WTC11 (cell line): ENCODE results near the gene SVOPL. TPM values are rescaled to one million over a fixed set of nuclear protein-coding genes. Genes with fewer than 3 reads are reported as not detected.

Experiments used
- ATAC-seq: fragments of 200-7000 bp; cut with Tn5 transposase; 2 replicates; pipeline ENCODE4 v1.10.0; 2021; ENCODE audit warnings: mild to moderate bottlenecking, moderate library complexity
- CTCF ChIA-PET: fragments of 300-600 bp; sonication (Branson Sonifier 250); formaldehyde crosslinking; loops from one replicate; lab custom pipeline; 2021; ENCODE audit warnings: antibody characterized with exemption; lab: Charles Lee
- POLR2A ChIA-PET: fragments of 350-600 bp; sonication (Branson Sonifier 250); formaldehyde crosslinking; loops from one replicate; lab custom pipeline; 2021; ENCODE audit warnings: antibody characterized with exemption; lab: Charles Lee
- DNase-seq: peaks from one replicate; pipeline ENCODE4 v3.0.0; 2021; ENCODE audit warnings: low spot score
- H3K27ac Mint-ChIP-seq: 2 replicates; pipeline ENCODE4 v1.8.0; 2021; ENCODE audit warnings: mixed read lengths
- H3K27me3 Mint-ChIP-seq: 2 replicates; pipeline ENCODE4 v1.8.0; 2021; ENCODE audit warnings: low read depth, mild to moderate bottlenecking, moderate library complexity, mixed read lengths
- H3K36me3 Mint-ChIP-seq: 2 replicates; pipeline ENCODE4 v1.8.0; 2021; ENCODE audit warnings: mixed read lengths
- H3K4me1 Mint-ChIP-seq: 2 replicates; pipeline ENCODE4 v1.8.0; 2022; ENCODE audit warnings: mixed read lengths
- H3K4me3 Mint-ChIP-seq: 2 replicates; pipeline ENCODE4 v1.8.0; 2021; ENCODE audit warnings: mild to moderate bottlenecking, moderate library complexity, mixed read lengths
- H3K9me3 Mint-ChIP-seq: 2 replicates; pipeline ENCODE4 v1.8.0; 2021; ENCODE audit warnings: mixed read lengths
- AFF4 ChIP-seq: sonication (generic); formaldehyde crosslinking; IDR thresholded peaks from 2 replicates; pipeline ENCODE4 v1.8.1; 2023; ENCODE audit warnings: mild to moderate bottlenecking, missing genetic modification reagents, borderline replicate concordance
- CDX4 ChIP-seq: fragments of 250-450 bp; sonication (Bioruptor Pico); IDR thresholded peaks from 2 replicates; pipeline ENCODE4 v1.9.0; 2021; ENCODE audit warnings: moderate library complexity, mild to moderate bottlenecking, inconsistent platforms, borderline replicate concordance
- CTCF ChIP-seq: fragments of 200-600 bp; IDR thresholded peaks from 2 replicates; pipeline ENCODE4 v1.8.0; 2022; ENCODE audit warnings: antibody characterized with exemption
- ELF4 ChIP-seq: sonication (generic); formaldehyde crosslinking; IDR thresholded peaks from 2 replicates; pipeline ENCODE4 v1.8.1; 2022; ENCODE audit warnings: low read depth, mild to moderate bottlenecking, moderate library complexity, missing genetic modification reagents
- ESRRA ChIP-seq: sonication (generic); formaldehyde crosslinking; IDR thresholded peaks from 2 replicates; pipeline ENCODE4 v1.8.1; 2022; ENCODE audit warnings: mild to moderate bottlenecking, missing genetic modification reagents, borderline replicate concordance
- MAX ChIP-seq: sonication (generic); formaldehyde crosslinking; IDR thresholded peaks from 2 replicates; pipeline ENCODE4 v1.8.0; 2022; ENCODE audit warnings: mild to moderate bottlenecking, missing genetic modification reagents
- MLX ChIP-seq: sonication (generic); formaldehyde crosslinking; IDR thresholded peaks from 2 replicates; pipeline ENCODE4 v1.8.1; 2023; ENCODE audit warnings: mild to moderate bottlenecking, missing genetic modification reagents, moderate library complexity
- NFATC4 ChIP-seq: fragments of 250-450 bp; sonication (Bioruptor Pico); IDR thresholded peaks from 2 replicates; pipeline ENCODE4 v1.9.0; 2021; ENCODE audit warnings: mild to moderate bottlenecking
- PRDM15 ChIP-seq: sonication (generic); formaldehyde crosslinking; IDR thresholded peaks from 2 replicates; pipeline ENCODE4 v1.8.0; 2022; ENCODE audit warnings: missing genetic modification reagents
- PREB ChIP-seq: sonication (generic); formaldehyde crosslinking; IDR thresholded peaks from 2 replicates; pipeline ENCODE4 v1.8.1; 2022; ENCODE audit warnings: mild to moderate bottlenecking, missing genetic modification reagents, moderate library complexity, borderline replicate concordance
- SP1 ChIP-seq: sonication (generic); formaldehyde crosslinking; conservative IDR thresholded peaks from 2 replicates; pipeline ENCODE4 v1.8.1; 2022; ENCODE audit warnings: missing genetic modification reagents
- ZBTB21 ChIP-seq: sonication (generic); formaldehyde crosslinking; IDR thresholded peaks from 2 replicates; pipeline ENCODE4 v1.8.1; 2023; ENCODE audit warnings: mild to moderate bottlenecking, missing genetic modification reagents, borderline replicate concordance
- ZNF121 ChIP-seq: sonication (generic); formaldehyde crosslinking; IDR thresholded peaks from 2 replicates; pipeline ENCODE4 v1.8.0; 2023; ENCODE audit warnings: missing genetic modification reagents
- ZNF281 ChIP-seq: sonication (generic); formaldehyde crosslinking; IDR thresholded peaks from 2 replicates; pipeline ENCODE4 v1.8.0; 2023; ENCODE audit warnings: mild to moderate bottlenecking, missing genetic modification reagents
- ZNF396 ChIP-seq: fragments of 250-450 bp; sonication (Bioruptor Pico); IDR thresholded peaks from 2 replicates; pipeline ENCODE4 v1.8.0; 2021; ENCODE audit warnings: mild to moderate bottlenecking, moderate library complexity, borderline replicate concordance
- total RNA-seq: library from RNA; stranded (reverse); gene quantifications from 3 replicates; pipeline ENCODE4 v1.2.3, GENCODE V29; 2021

SVOPL gene
- total RNA-seq, 1 experiment from 2014 or later, result 1.9 TPM

GRCh38 chr7:138584283-138584682, 116.9 kb downstream of the SVOPL start:
- POLR2A ChIA-PET, result no interaction called here
- H3K9me3 Mint-ChIP-seq, result no peaks in the 10 kb centered on the region
- peaks cover 4% of the 10 kb centered on the region for H3K4me1 Mint-ChIP-seq
- no peak overlapping the region for H3K27ac Mint-ChIP-seq
- no peaks in the 10 kb centered on the region for H3K27me3 Mint-ChIP-seq
- ATAC-seq, result no peak
- H3K4me3 Mint-ChIP-seq, result no peak overlapping the region
- CTCF ChIA-PET, result no interaction called here
- DNase-seq, result no peak
- H3K36me3 Mint-ChIP-seq, result peaks cover 79% of the 10 kb centered on the region
- TF ChIP-seq ZNF121 (CRISPR knock-in tag), result no peak
- no peak for TF ChIP-seq ESRRA (CRISPR knock-in tag)
- no peak for TF ChIP-seq CDX4 (CRISPR knock-in tag)
- no peak for TF ChIP-seq ZNF281
- TF ChIP-seq ZBTB21, result no peak
- no peak for TF ChIP-seq PRDM15 (CRISPR knock-in tag)
- no peak for TF ChIP-seq ZNF396 (CRISPR knock-in tag)
- no peak for TF ChIP-seq NFATC4 (CRISPR knock-in tag)
- TF ChIP-seq MAX (CRISPR knock-in tag), result no peak
- TF ChIP-seq AFF4 (CRISPR knock-in tag), result no peak
- no peak for TF ChIP-seq CTCF
- TF ChIP-seq SP1 (CRISPR knock-in tag), result no peak
- no peak for TF ChIP-seq MLX
- TF ChIP-seq ELF4 (CRISPR knock-in tag), result no peak
- no peak for TF ChIP-seq PREB (CRISPR knock-in tag)
